GM03348 (cell line): ENCODE measurements around the gene REPIN1.
"Not testable (repeated sequence)": the region's sequence is repeated elsewhere in the genome, so short reads cannot be mapped to it uniquely, and the experiment has no call there.

Experiments used
- DNase-seq: peaks from one replicate; pipeline ENCODE4 v3.0.0; 2012; ENCODE audit warnings: low spot score

REPIN1 gene

GRCh38 chr7:150376560-150376959 lies 7.9 kb downstream of the REPIN1 start:
- no peak for DNase-seq

DNA sequence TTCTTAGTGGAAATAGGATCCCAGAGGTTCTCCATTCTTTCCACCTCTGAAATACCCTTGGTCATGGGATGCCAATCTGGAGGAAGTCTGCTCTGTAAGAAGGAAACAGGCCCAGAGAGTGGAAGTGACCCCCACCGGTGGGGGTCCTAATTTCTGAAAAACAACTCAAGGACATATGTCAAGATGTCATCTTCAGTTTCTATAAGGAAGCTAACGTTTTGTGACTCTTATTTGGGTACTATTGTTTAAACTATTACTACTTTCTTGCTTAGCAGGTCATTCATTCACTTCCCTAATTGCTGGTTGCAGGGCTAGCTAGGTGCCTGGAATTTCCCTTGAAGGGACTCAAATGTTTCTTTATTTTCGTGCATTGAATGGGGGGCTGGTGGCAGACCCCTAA lies 8.6 kb downstream of the REPIN1 start:
- no peak for DNase-seq

DNA sequence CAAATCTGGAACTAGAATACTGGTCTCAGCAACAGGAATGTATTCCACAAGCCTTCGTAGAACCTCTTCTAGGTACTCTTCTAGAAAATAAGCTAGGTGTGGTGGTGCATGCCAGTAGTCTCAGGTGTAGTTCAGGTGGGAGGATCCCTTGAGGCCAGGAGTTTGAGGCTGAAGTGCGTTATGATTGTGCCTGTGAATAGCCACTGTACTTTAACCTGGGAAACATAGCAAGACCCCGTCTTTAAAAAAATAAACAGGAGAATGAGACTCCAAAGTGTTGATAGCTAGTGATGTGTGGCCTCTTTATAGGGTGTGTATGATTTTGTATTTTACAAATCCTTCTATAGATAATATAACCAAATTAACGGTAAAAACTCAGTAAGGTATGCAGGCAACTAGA lies 9.0 kb downstream of the REPIN1 start:
- no peak for DNase-seq

GRCh38 chr7:150378115-150378852 lies 9.7 kb downstream of the REPIN1 start:
- peak; percentile 66 for DNase-seq

DNA sequence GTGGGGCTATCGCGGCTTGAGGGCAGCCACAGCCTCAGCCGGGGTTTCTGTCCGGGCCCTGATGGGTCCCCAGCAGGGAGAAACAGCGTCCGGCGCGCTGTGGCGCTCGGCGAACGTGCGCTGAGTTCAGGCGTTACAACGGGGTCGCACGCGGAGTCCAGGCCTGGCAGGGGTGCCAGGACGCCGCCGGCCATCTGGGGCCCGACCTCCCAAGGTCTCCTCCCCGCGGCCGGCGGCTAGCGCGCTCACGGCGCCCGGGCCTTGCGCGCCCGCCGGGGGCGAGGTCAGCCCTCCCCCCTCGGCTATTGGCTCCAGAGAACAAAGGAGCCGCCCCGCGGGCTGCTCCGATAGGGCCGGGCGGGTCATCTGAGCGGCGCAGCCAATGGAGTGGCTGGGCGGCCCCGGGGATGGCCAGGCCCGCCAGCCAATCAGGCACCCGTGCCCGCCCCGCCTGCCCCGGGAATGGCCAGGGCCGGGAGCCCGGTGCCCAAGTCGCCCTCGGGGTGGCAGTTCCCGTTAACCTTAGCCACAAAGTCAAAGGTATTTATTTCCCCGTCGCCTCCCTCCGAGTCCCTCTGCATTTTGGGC lies 10.3 kb downstream of the REPIN1 start, which contains the start of gene ZNF775:
Gene ZNF775 (plus strand): TSS at position 478 of the 588 bp plus-strand sequence. CDS start 9,141 bp downstream, outside the sequence.
- peak; percentile 100 for DNase-seq

DNA sequence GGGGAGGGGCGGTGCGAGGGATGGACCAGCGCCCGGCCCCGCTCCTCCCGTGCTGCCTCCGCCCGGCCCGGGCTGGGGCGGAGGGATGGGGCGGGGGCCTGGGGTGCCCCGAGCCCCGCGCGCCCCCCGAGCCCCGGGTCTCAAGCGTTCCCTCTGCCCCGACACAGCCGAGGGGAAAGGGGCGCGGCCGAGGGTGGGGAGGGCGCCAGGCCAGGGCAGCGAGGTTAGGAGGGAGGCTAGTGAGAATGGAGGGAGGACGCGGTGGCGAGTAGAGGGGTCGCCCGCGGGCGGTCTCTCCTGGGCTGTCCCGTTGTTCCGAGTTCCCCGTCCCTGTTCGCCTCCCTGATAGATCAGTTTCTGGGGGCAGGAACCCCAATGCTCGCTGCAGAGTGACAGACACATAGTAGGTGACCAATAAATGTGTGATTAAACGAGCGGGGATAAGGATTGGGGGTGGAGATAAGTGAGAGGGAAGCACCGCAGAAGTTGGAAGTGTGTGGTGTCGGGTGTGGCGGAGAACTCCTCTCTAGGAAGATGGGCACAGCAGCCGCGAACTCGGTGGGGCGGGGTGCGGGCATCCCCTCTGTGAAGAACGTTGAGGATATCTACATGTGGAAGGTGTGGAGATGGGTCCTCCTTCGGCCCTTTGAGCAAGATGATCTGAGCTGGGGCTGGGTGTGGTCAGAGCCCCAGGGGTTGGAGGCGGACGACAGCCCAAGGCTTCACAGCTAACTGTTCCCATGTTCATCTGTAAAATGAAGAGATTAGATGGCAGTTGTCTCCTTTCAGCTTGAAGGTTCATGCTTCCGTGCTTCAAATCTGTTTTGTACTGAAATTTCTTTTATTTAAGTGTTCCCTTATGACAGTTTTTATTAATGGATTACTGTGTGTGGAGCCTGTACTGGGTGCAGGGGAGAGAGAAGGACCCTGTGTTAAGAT lies 11.1 kb downstream of the REPIN1 start:
- peak; percentile 50 for DNase-seq

- DNase-seq, result no peak
These were observed 11.8 kb downstream of the REPIN1 start for GRCh38 chr7:150380463-150380862.

GRCh38 chr7:150381096-150381495 lies 12.5 kb downstream of the REPIN1 start:
- DNase-seq, result no peak

- no peak for DNase-seq
These were observed 13.1 kb downstream of the REPIN1 start for GRCh38 chr7:150381785-150382122.

- DNase-seq, result no peak
These were observed 13.7 kb downstream of the REPIN1 start for GRCh38 chr7:150382123-150382843.

DNA sequence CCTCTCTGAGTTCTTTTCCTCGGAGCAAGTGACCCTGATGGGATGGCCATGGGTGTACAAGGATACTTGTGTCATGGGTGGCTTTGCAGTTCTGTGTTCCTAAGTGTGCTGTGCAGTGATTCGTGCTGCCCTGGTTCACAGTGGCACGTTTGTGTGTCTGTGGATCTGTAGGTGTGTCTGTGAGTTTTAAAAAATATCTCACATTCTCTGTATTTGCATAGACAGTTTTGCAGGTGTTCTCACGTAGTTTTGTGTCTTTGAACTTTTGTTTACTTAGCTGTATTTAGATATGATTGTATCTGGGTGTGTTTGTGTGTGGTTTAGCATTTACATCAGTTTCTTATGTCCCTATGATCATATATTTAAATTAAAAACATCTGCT lies 14.2 kb downstream of the REPIN1 start:
- DNase-seq, result no peak

- no peak for DNase-seq
These were observed 15.2 kb downstream of the REPIN1 start for GRCh38 chr7:150383710-150384397.

DNA sequence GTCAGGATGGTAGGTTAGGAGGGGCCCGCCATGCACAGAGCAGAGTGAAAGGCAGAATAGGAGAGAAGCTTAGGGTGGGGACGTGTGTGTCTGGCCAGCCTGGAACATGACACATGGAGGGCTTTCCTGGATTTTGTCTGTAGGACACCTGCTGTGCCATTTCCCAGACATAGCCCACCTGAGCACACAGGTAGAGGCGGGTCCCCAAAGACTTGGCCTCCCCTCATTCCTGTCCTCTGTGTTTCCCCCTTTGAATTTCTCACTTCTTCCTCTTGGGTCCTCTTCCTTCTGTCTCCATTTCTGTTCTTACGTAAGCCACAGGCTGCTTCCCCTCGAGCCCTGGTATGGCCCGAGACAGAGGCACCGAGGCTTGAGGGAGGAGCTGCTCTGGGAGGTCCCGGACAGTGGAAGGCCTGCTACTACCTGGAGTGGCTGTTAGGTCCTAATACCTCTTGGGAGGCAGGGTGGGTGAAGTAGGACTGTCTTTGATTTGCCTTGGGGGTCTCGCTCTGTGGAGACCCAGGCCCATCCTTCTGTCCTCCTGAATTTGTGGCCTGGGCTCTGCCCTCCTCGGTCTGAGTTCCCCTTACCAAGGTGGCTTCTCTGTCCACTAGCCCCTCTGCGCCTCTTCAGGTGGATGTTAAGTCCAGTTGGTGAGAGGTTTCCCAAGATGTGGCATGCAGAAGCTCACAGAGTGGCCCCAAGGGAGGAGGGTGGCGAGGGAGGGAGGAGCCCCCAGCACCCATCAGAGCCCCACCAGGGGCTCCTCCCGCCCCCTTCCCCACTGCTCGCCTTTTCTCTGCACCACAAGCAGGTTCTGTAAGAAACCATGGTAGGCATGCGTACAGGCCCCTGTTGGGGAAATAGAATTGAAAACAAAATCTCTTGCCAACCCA lies 16.0 kb downstream of the REPIN1 start:
- no peak for DNase-seq

GRCh38 chr7:150385302-150385723 lies 16.7 kb downstream of the REPIN1 start:
- DNase-seq, result no peak

- DNase-seq, result not testable (repeated sequence)
These were observed 17.3 kb downstream of the REPIN1 start for GRCh38 chr7:150385884-150386283.

GRCh38 chr7:150388306-150388705 lies 19.7 kb downstream of the REPIN1 start:
- no peak for DNase-seq

DNA sequence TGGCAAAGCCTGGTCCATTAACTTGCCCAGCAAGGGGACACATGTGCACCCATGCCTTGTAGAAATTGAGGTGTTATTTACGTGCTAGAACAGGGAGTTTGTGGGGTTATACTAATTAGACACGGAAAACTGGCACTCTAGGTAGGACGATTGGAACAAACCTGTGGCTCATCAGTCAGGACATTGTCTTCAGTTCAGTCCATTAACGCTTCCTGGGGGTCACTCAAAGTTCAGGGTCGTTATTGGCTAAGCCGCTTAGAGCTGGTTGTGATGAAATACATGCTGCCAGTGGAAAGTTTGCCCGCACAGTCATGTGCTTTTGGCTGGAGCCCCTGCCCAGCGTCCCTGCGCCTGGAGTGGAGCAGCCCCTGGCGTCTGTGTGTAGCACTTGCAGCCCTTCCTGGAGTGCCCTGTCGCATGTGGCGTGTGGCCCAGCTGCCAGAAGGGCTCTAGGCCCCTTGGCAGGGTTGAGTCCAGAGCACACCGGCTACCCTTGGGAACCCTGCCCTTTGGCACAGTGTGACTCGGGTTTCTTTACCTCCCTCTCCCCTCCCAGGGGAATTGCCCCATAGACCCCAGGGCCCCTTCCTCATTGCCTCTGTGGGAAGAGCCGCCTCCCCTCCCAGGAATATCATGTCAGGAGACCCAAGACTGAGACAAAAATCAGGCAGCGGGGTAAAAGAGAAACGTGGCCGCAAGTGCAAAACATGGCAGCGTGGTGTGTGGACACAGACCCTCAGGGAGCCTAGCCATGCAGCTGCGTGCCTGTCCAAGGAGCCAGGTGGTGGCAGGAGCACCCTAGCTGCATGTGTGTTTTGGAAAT lies 20.3 kb downstream of the REPIN1 start:
- DNase-seq, result peak; percentile 29

DNA sequence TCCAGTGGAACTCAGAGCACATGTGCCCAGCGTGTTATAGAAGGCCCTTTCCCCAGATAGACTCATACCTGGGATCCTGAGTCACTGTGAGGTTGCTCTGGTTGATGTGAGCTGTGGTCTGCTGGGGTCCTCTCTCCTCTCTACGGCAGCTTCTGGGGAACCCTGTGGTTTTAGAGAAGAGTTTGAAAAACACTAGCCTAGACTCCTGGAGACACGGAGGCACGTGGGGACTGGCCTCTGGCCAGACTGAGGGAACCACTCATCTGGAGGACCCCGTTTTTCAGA lies 20.9 kb downstream of the REPIN1 start:
- DNase-seq, result no peak

GRCh38 chr7:150390205-150390604 lies 21.6 kb downstream of the REPIN1 start:
- no peak for DNase-seq

GRCh38 chr7:150393325-150393724 lies 24.7 kb downstream of the REPIN1 start:
- DNase-seq, result no peak
